ENCODE data around the gene ACO2. TPM values are rescaled to one million over a fixed set of nuclear protein-coding genes. Genes with fewer than 3 reads are reported as not detected.

ACO2 gene
- total and polyA plus RNA-seq, 10 of the 15 experiments (the other 5 are each of a cell fraction or from before 2014, with no cell fraction given), result 21.4 to 214 (median 88.5) TPM

DNA sequence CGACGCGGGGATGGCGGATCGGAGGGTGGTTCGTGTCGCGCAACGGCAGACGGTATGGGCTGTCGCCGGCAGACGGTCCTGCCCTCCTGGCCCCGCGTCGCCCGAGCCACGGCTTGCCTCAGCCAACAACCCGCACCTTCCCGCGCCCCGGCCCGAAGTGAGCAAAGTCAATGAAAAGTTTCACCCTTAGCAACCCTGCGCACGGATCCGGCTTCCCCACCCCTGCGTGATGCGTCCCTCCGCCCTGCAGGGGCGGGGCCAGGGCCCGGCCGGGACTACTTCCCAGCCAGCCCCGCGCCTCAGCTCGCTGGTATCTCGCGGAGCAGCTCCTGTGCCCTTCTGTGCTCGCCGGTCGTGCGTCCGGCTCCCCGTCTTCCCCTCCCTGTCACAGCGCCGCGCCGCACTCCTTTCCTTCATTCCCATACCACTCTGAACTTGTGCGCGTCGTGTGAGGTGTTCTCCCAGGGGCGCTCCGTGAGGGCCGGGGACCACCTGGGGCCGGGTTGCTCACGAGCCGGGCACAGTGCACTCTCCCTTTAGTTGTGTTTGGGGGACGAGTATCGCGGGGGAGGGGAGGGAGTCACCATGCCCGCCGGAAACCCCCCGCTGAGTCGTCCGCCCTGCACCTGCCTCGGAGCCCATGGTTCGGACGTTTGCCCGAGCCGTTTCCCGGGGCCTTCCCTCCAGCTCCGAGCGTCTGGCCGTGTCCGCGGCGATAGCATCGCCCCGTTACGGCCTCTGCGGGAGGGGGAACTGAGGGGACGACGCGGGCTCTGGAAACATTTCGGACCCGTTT is 22.1 kb upstream of the ACO2 start, which contains the start of gene TOB2 (continued):
- TF ChIP-seq NR2C2 (IDR thresholded peaks at IDR 0.05; ENCODE audit: borderline replicate concordance, control insufficient read depth, insufficient read length, low read depth) (no peak), ASH2L (IDR thresholded peaks at IDR 0.05; ENCODE audit: borderline replicate concordance, low read depth) (no peak), CREB1 (IDR thresholded peaks at IDR 0.05; ENCODE audit: low read depth) (no peak), BCL11A (IDR thresholded peaks at IDR 0.05; ENCODE audit: low read depth, low read length) (0 out of 2 replicates have a peak, but pooled peaks have one; percentile 48), SPI1 (IDR thresholded peaks at IDR 0.05; ENCODE audit: borderline replicate concordance, insufficient read depth, low read depth, low read length) (no peak), CHD1 (IDR thresholded peaks at IDR 0.05; ENCODE audit: low read depth, low read length) (0 out of 2 replicates have a peak, but pooled peaks have one; percentile 41), SMAD5 (IDR thresholded peaks at IDR 0.05; ENCODE audit: low read depth) (peak; percentile 98), RCOR1 (conservative IDR thresholded peaks at IDR 0.05; ENCODE audit: low read depth, low read length) (peak; percentile 85), JUNB (IDR thresholded peaks at IDR 0.05) (no peak), CBFB (IDR thresholded peaks at IDR 0.05; ENCODE audit: low read depth) (peak; percentile 86), EZH2 (IDR thresholded peaks at IDR 0.05; ENCODE audit: borderline replicate concordance, control insufficient read depth, low read depth, low read length) (no peak), NRF1 (conservative IDR thresholded peaks at IDR 0.05; ENCODE audit: low read depth, low read length) (no peak; the same call in 1 of the 2 replicates)
- TF ChIP-seq, protein P1, sequence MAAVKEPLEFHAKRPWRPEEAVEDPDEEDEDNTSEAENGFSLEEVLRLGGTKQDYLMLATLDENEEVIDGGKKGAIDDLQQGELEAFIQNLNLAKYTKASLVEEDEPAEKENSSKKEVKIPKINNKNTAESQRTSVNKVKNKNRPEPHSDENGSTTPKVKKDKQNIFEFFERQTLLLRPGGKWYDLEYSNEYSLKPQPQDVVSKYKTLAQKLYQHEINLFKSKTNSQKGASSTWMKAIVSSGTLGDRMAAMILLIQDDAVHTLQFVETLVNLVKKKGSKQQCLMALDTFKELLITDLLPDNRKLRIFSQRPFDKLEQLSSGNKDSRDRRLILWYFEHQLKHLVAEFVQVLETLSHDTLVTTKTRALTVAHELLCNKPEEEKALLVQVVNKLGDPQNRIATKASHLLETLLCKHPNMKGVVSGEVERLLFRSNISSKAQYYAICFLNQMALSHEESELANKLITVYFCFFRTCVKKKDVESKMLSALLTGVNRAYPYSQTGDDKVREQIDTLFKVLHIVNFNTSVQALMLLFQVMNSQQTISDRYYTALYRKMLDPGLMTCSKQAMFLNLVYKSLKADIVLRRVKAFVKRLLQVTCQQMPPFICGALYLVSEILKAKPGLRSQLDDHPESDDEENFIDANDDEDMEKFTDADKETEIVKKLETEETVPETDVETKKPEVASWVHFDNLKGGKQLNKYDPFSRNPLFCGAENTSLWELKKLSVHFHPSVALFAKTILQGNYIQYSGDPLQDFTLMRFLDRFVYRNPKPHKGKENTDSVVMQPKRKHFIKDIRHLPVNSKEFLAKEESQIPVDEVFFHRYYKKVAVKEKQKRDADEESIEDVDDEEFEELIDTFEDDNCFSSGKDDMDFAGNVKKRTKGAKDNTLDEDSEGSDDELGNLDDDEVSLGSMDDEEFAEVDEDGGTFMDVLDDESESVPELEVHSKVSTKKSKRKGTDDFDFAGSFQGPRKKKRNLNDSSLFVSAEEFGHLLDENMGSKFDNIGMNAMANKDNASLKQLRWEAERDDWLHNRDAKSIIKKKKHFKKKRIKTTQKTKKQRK (IDR thresholded peaks at IDR 0.05; ENCODE audit: low read depth, low read length), result no peak
- TF ChIP-seq, protein P2, sequence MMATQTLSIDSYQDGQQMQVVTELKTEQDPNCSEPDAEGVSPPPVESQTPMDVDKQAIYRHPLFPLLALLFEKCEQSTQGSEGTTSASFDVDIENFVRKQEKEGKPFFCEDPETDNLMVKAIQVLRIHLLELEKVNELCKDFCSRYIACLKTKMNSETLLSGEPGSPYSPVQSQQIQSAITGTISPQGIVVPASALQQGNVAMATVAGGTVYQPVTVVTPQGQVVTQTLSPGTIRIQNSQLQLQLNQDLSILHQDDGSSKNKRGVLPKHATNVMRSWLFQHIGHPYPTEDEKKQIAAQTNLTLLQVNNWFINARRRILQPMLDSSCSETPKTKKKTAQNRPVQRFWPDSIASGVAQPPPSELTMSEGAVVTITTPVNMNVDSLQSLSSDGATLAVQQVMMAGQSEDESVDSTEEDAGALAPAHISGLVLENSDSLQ (IDR thresholded peaks at IDR 0.05), result peak; percentile 24
- TF ChIP-seq, protein P3, sequence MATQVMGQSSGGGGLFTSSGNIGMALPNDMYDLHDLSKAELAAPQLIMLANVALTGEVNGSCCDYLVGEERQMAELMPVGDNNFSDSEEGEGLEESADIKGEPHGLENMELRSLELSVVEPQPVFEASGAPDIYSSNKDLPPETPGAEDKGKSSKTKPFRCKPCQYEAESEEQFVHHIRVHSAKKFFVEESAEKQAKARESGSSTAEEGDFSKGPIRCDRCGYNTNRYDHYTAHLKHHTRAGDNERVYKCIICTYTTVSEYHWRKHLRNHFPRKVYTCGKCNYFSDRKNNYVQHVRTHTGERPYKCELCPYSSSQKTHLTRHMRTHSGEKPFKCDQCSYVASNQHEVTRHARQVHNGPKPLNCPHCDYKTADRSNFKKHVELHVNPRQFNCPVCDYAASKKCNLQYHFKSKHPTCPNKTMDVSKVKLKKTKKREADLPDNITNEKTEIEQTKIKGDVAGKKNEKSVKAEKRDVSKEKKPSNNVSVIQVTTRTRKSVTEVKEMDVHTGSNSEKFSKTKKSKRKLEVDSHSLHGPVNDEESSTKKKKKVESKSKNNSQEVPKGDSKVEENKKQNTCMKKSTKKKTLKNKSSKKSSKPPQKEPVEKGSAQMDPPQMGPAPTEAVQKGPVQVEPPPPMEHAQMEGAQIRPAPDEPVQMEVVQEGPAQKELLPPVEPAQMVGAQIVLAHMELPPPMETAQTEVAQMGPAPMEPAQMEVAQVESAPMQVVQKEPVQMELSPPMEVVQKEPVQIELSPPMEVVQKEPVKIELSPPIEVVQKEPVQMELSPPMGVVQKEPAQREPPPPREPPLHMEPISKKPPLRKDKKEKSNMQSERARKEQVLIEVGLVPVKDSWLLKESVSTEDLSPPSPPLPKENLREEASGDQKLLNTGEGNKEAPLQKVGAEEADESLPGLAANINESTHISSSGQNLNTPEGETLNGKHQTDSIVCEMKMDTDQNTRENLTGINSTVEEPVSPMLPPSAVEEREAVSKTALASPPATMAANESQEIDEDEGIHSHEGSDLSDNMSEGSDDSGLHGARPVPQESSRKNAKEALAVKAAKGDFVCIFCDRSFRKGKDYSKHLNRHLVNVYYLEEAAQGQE (IDR thresholded peaks at IDR 0.05; ENCODE audit: low read depth, low read length), result peak; percentile 53; the same call in 1 of the 2 replicates
- TF ChIP-seq, protein P4, sequence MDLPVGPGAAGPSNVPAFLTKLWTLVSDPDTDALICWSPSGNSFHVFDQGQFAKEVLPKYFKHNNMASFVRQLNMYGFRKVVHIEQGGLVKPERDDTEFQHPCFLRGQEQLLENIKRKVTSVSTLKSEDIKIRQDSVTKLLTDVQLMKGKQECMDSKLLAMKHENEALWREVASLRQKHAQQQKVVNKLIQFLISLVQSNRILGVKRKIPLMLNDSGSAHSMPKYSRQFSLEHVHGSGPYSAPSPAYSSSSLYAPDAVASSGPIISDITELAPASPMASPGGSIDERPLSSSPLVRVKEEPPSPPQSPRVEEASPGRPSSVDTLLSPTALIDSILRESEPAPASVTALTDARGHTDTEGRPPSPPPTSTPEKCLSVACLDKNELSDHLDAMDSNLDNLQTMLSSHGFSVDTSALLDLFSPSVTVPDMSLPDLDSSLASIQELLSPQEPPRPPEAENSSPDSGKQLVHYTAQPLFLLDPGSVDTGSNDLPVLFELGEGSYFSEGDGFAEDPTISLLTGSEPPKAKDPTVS (IDR thresholded peaks at IDR 0.05; ENCODE audit: low read depth, low read length), result no peak
- TF ChIP-seq, protein P5, sequence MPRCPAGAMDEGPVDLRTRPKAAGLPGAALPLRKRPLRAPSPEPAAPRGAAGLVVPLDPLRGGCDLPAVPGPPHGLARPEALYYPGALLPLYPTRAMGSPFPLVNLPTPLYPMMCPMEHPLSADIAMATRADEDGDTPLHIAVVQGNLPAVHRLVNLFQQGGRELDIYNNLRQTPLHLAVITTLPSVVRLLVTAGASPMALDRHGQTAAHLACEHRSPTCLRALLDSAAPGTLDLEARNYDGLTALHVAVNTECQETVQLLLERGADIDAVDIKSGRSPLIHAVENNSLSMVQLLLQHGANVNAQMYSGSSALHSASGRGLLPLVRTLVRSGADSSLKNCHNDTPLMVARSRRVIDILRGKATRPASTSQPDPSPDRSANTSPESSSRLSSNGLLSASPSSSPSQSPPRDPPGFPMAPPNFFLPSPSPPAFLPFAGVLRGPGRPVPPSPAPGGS (IDR thresholded peaks at IDR 0.05; ENCODE audit: borderline replicate concordance, insufficient read depth, low read depth, low read length, poor library complexity, severe bottlenecking), result peak; percentile 62

All from GM12878 (cell line).